Measurements from ENCODE around the gene KCNB1.

GRCh38 chr20:49460131-49460530 lies 22.3 kb downstream of the KCNB1 start:
- no peak for TF ChIP-seq CTCF (IDR thresholded peaks at IDR 0.05)
- TF ChIP-seq ZFX (IDR thresholded peaks at IDR 0.05; ENCODE audit: borderline replicate concordance) = no peak

Data from 22Rv1 (cell line).